IMR-90 (cell line): ENCODE measurements around the gene KCNJ10. TPM values are rescaled to one million over a fixed set of nuclear protein-coding genes. Genes with fewer than 3 reads are reported as not detected.

ENCODE experiments used
- ATAC-seq: fragments of 200-7000 bp; cut with Tn5 transposase; 2 replicates; pipeline ENCODE4 v1.9.1; 2020; ENCODE audit warnings: low read depth, mild to moderate bottlenecking, moderate library complexity
- BruUV-seq: library from RNA; stranded (reverse); fragments of 400-500 nt; replicated peaks from 2 replicates; lab custom pipeline; 2021; lab: Mats Ljungman, UMichigan
- CTCF ChIA-PET: fragments of 300-600 bp; formaldehyde crosslinking; extraction: SDS; loops from one replicate; lab custom pipeline; 2021; ENCODE audit warnings: antibody characterized with exemption; lab: Yijun Ruan, JAX
- POLR2A ChIA-PET: fragments of 300-600 bp; sonication (Branson Sonifier 250); formaldehyde crosslinking; loops from one replicate; lab custom pipeline; 2022; ENCODE audit warnings: antibody characterized with exemption; ENCODE audit not compliant: unreplicated experiment; lab: Charles Lee
- DNase-seq: peaks from one replicate; pipeline ENCODE4 v3.0.0; 2013
- H2AFZ ChIP-seq: replicated peaks from 2 replicates; pipeline ENCODE3; 2013; ENCODE audit warnings: low read length, mild to moderate bottlenecking; ENCODE audit not compliant: poor library complexity
- H2AK5ac ChIP-seq: 2 replicates; pipeline ENCODE4 v1.6.1; 2013; ENCODE audit warnings: low read depth, low read length, inconsistent platforms
- H2AK9ac ChIP-seq: replicated peaks from 2 replicates; pipeline ENCODE3; 2013; ENCODE audit warnings: mild to moderate bottlenecking, low read depth, low read length, moderate library complexity; ENCODE audit not compliant: poor library complexity
- H2BK120ac ChIP-seq: 2 replicates; pipeline ENCODE4 v1.6.1; 2013; ENCODE audit warnings: low read depth, low read length, inconsistent platforms
- H2BK15ac ChIP-seq: 3 replicates; pipeline ENCODE4 v1.6.1; 2013; ENCODE audit warnings: low read depth, low read length, inconsistent platforms
- H2BK20ac ChIP-seq: 2 replicates; pipeline ENCODE4 v1.6.1; 2013; ENCODE audit warnings: low read depth, mild to moderate bottlenecking, inconsistent platforms, low read length, moderate library complexity
- H2BK5ac ChIP-seq: 2 replicates; pipeline ENCODE4 v1.6.1; 2013; ENCODE audit warnings: mild to moderate bottlenecking, low read depth, low read length, inconsistent platforms; ENCODE audit not compliant: poor library complexity, severe bottlenecking
- H3K14ac ChIP-seq: replicated peaks from 2 replicates; pipeline ENCODE4 v1.6.1; 2013; ENCODE audit warnings: low read depth, low read length, inconsistent platforms
- H3K18ac ChIP-seq: 2 replicates; pipeline ENCODE4 v1.6.1; 2013; ENCODE audit warnings: low read depth, low read length, control low read depth
- H3K23ac ChIP-seq: 2 replicates; pipeline ENCODE4 v1.6.1; 2013; ENCODE audit warnings: low read depth, low read length, inconsistent platforms
- H3K27ac ChIP-seq: 2 replicates; pipeline ENCODE4 v1.5.1; 2013; ENCODE audit warnings: mild to moderate bottlenecking, control low read depth, low read length; ENCODE audit not compliant: insufficient read depth
- H3K27me3 ChIP-seq: 2 replicates; pipeline ENCODE4 v1.6.1; 2013; ENCODE audit warnings: low read length; ENCODE audit not compliant: control insufficient read depth, insufficient read depth
- H3K36me3 ChIP-seq: 2 replicates; pipeline ENCODE4 v1.6.1; 2013; ENCODE audit warnings: low read length, mixed read lengths; ENCODE audit not compliant: control insufficient read depth, insufficient read depth
- H3K4ac ChIP-seq: 2 replicates; pipeline ENCODE4 v1.6.1; 2013; ENCODE audit warnings: low read depth, low read length, inconsistent platforms
- H3K4me1 ChIP-seq: 2 replicates; pipeline ENCODE4 v1.6.1; 2013; ENCODE audit warnings: low read length, mixed read lengths; ENCODE audit not compliant: control insufficient read depth, insufficient read depth
- H3K4me2 ChIP-seq: 2 replicates; pipeline ENCODE4 v1.6.1; 2013; ENCODE audit warnings: low read depth, mild to moderate bottlenecking, control low read depth, low read length, moderate library complexity
- H3K4me3 ChIP-seq: 2 replicates; pipeline ENCODE4 v1.5.1; 2013; ENCODE audit warnings: low read depth, mild to moderate bottlenecking, control low read depth, low read length, moderate library complexity; ENCODE audit not compliant: insufficient read depth
- H3K56ac ChIP-seq: 2 replicates; pipeline ENCODE4 v1.6.1; 2013; ENCODE audit warnings: low read length, inconsistent platforms; ENCODE audit not compliant: insufficient read depth; ENCODE audit errors: extremely low read depth
- H3K79me1 ChIP-seq, 2 experiments: 2 replicates each; pipeline ENCODE4 v1.6.1; 2013; ENCODE audit warnings: low read length in 2 of 2, inconsistent platforms in 1 of 2, low read depth in 1 of 2
- H3K9ac ChIP-seq: 2 replicates; pipeline ENCODE4 v1.6.1; 2013; ENCODE audit warnings: low read depth, low read length, control low read depth
- H3K9me1 ChIP-seq: 2 replicates; pipeline ENCODE4 v1.6.1; 2013; ENCODE audit warnings: low read length, inconsistent platforms; ENCODE audit not compliant: insufficient read depth
- H3K9me3 ChIP-seq: 2 replicates; pipeline ENCODE4 v1.6.1; 2013; ENCODE audit warnings: low read length; ENCODE audit not compliant: control insufficient read depth, insufficient read depth
- H4K20me1 ChIP-seq: 2 replicates; pipeline ENCODE4 v1.6.1; 2013; ENCODE audit warnings: low read length, inconsistent platforms; ENCODE audit not compliant: insufficient read depth
- H4K5ac ChIP-seq: 2 replicates; pipeline ENCODE4 v1.6.1; 2013; ENCODE audit warnings: mild to moderate bottlenecking, low read depth, low read length, control low read depth
- H4K8ac ChIP-seq, 2 experiments: 2 replicates each; pipeline ENCODE4 v1.6.1; 2013; ENCODE audit warnings: low read depth in 2 of 2, low read length in 2 of 2, control low read depth in 1 of 2, inconsistent platforms in 1 of 2
- H4K91ac ChIP-seq: 2 replicates; pipeline ENCODE4 v1.6.1; 2013; ENCODE audit warnings: low read depth, low read length, inconsistent platforms; ENCODE audit not compliant: insufficient read depth
- BHLHE40 ChIP-seq: fragments of 150-350 bp; IDR thresholded peaks from 2 replicates; pipeline ENCODE4 v1.6.1; 2016; ENCODE audit warnings: mild to moderate bottlenecking, low read depth, low read length
- CEBPB ChIP-seq: IDR thresholded peaks from 2 replicates; pipeline ENCODE4 v1.6.1; 2012; ENCODE audit warnings: low read depth, low read length, improper control_type of control experiment
- CHD1 ChIP-seq: IDR thresholded peaks from 2 replicates; pipeline ENCODE4 v1.6.1; 2012; ENCODE audit warnings: low read depth, low read length, improper control_type of control experiment
- CTCF ChIP-seq: conservative IDR thresholded peaks from 2 replicates; pipeline ENCODE4 v1.5.1; 2012; ENCODE audit warnings: mild to moderate bottlenecking, low read depth, low read length, improper control_type of control experiment
- FOS ChIP-seq: fragments of 150-350 bp; IDR thresholded peaks from 2 replicates; pipeline ENCODE4 v1.6.1; 2016; ENCODE audit warnings: low read depth, low read length
- MAFK ChIP-seq: IDR thresholded peaks from 2 replicates; pipeline ENCODE4 v1.6.1; 2012; ENCODE audit warnings: low read depth, low read length, improper control_type of control experiment
- MAZ ChIP-seq: IDR thresholded peaks from 2 replicates; pipeline ENCODE4 v1.6.1; 2012; ENCODE audit warnings: low read depth, mild to moderate bottlenecking, low read length, improper control_type of control experiment, moderate library complexity, borderline replicate concordance
- MXI1 ChIP-seq: IDR thresholded peaks from 2 replicates; pipeline ENCODE4 v1.6.1; 2012; ENCODE audit warnings: low read depth, mild to moderate bottlenecking, low read length, moderate library complexity, borderline replicate concordance
- NFE2L2 ChIP-seq: fragments of 150-350 bp; IDR thresholded peaks from 2 replicates; pipeline ENCODE4 v1.6.1; 2016; ENCODE audit warnings: low read depth, mild to moderate bottlenecking, low read length
- POLR2A ChIP-seq: IDR thresholded peaks from 2 replicates; pipeline ENCODE4 v1.6.1; 2012; ENCODE audit warnings: mild to moderate bottlenecking, low read depth, low read length
- RAD21 ChIP-seq: IDR thresholded peaks from 2 replicates; pipeline ENCODE4 v1.6.1; 2012; ENCODE audit warnings: low read length, improper control_type of control experiment
- RCOR1 ChIP-seq: IDR thresholded peaks from 2 replicates; pipeline ENCODE4 v1.6.1; 2012; ENCODE audit warnings: mild to moderate bottlenecking, low read length, improper control_type of control experiment; ENCODE audit not compliant: insufficient replicate concordance
- RFX5 ChIP-seq: IDR thresholded peaks from 2 replicates; pipeline ENCODE4 v1.8.0; 2012; ENCODE audit warnings: low read depth, mild to moderate bottlenecking, low read length, moderate library complexity
- SMC3 ChIP-seq: fragments of 150-350 bp; IDR thresholded peaks from 2 replicates; pipeline ENCODE4 v1.6.1; 2016; ENCODE audit warnings: low read depth, mild to moderate bottlenecking, antibody characterized with exemption, low read length, moderate library complexity
- WGBS, 2 experiments: methylation state at CpG; one replicate each; pipeline versions ENCODE4 v1.1.5 to v1.1.7; 2013; ENCODE audit warnings: missing lambda C conversion rate in 2 of 2; ENCODE audit not compliant: insufficient read length in 1 of 2; ENCODE audit errors: extremely low coverage in 2 of 2; 5-methylcytosine and 5-hydroxymethylcytosine counted together
- dilution Hi-C: fragments of 300-500 bp; cut with HindIII; formaldehyde crosslinking; loops from one replicate; pipeline ENCODE4 v1.14.3; 2018; ENCODE audit warnings: low sequenced_read_pairs; ENCODE audit not compliant: unreplicated experiment
- in situ Hi-C: fragments of 300-500 bp; cut with MboI; formaldehyde crosslinking; loops from 3 replicates; pipeline ENCODE4 v1.14.3; 2019; ENCODE audit warnings: low sequenced_read_pairs, inconsistent platforms, mixed read lengths
- intact Hi-C: fragments of 100-400 bp; cut with micrococcal nuclease; formaldehyde crosslinking; loops from 2 replicates; pipeline ENCODE4 v1.10.0; 2022
- polyA plus RNA-seq, 3 experiments: library from polyadenylated mRNA; depleted of rRNA; stranded (reverse); fragments of >200 nt; gene quantifications; 2 replicates each; pipeline ENCODE4 v1.2.3, GENCODE V29; 2012; ENCODE audit warnings: low replicate concordance in 1 of 3
- total RNA-seq: library from RNA; depleted of rRNA; stranded (reverse); fragments of >200 nt; gene quantifications from 2 replicates; pipeline ENCODE4 v1.2.3, GENCODE V29; 2012
- TF ChIP-seq, protein P1 (sequence below): fragments of 150-350 bp; IDR thresholded peaks from 2 replicates; pipeline ENCODE4 v1.6.1; 2016; ENCODE audit warnings: low read depth, mild to moderate bottlenecking, low read length, moderate library complexity, borderline replicate concordance
- TF ChIP-seq, protein P2 (sequence below): fragments of 150-350 bp; IDR thresholded peaks from 2 replicates; pipeline ENCODE4 v1.6.1; 2017; ENCODE audit warnings: mild to moderate bottlenecking, antibody characterized with exemption, low read length, low read depth

KCNJ10 gene
- total and polyA plus RNA-seq, 2 of the 4 experiments (the other 2 are of a cell fraction): not detected

DNA sequence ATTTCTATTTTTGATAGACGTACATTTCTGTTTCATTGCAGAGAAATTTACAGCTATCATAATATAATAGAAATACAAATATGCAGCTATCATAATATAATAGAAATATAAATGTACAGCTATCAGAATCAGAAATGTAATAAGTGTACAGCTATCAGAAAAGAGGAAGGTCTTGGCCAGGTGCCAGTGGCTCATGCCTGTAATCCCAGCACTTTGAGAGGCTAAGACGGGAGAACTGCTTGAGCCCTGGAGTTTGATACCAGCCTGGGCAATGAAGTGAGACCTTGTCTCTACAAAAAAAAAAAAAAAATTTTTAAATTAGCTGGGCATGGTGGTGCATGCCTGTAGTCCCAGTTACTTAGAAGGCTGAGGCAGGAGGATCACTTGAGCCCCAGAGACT is 76.0 kb downstream of the KCNJ10 start:
- Histone ChIP-seq H3K18ac (no peak overlapping the region), H3K4me1 (peaks cover 2% of the 10 kb centered on the region; the same call in 1 of the 2 replicates), H3K9me3 (no peaks in the 10 kb centered on the region), H3K27ac (no peak overlapping the region), H3K4me2 (no peak overlapping the region), H2AK9ac (no peak overlapping the region), H4K8ac (no peak overlapping the region), H3K9ac (no peak overlapping the region), H2AK5ac (no peak overlapping the region), H3K79me1 (no peaks in the 10 kb centered on the region), H4K5ac (no peak overlapping the region), H3K36me3 (no peaks in the 10 kb centered on the region), H3K14ac (no peak overlapping the region), H2AFZ (no peak overlapping the region), H2BK5ac (no peak overlapping the region), H2BK120ac (no peak overlapping the region), H3K23ac (no peak overlapping the region), H3K4me3 (no peak overlapping the region), H2BK20ac (no peak overlapping the region), H3K9me1 (no peaks in the 10 kb centered on the region), H3K27me3 (no peaks in the 10 kb centered on the region; the same call in 1 of the 2 replicates), H3K4ac (no peak overlapping the region), H2BK15ac (no peak overlapping the region), H4K91ac (no peak overlapping the region), H4K20me1 (no peaks in the 10 kb centered on the region), H3K56ac (no peak overlapping the region)
- in situ Hi-C loops (no loop called here), dilution Hi-C loops (no loop called here), intact Hi-C loops (no loop called here)
- ChIA-PET CTCF (interaction anchor here (0.7 to 1.7 kb wide), 2 partner anchors 12 to 13 kb away, joined by 3 to 9 read pairs; no protein-coding TSS in a partner anchor), POLR2A (no interaction called here)
- no TSS peak for BruUV-seq
- WGBS, 2 experiments: no CpG with 5 or more reads among the region's 2 CpGs
- TF ChIP-seq, protein P1, sequence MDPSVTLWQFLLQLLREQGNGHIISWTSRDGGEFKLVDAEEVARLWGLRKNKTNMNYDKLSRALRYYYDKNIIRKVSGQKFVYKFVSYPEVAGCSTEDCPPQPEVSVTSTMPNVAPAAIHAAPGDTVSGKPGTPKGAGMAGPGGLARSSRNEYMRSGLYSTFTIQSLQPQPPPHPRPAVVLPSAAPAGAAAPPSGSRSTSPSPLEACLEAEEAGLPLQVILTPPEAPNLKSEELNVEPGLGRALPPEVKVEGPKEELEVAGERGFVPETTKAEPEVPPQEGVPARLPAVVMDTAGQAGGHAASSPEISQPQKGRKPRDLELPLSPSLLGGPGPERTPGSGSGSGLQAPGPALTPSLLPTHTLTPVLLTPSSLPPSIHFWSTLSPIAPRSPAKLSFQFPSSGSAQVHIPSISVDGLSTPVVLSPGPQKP: no peak
- no peak for TF ChIP-seq CEBPB
- TF ChIP-seq POLR2A: no peak
- no peak for TF ChIP-seq NFE2L2
- TF ChIP-seq CTCF: no peak
- no peak for TF ChIP-seq MAFK
- no peak for TF ChIP-seq BHLHE40
- no peak for TF ChIP-seq MXI1
- no peak for TF ChIP-seq RAD21
- no peak for TF ChIP-seq MAZ
- TF ChIP-seq RCOR1: no peak
- TF ChIP-seq FOS: no peak
- TF ChIP-seq RFX5: no peak
- TF ChIP-seq CHD1: no peak
- no peak for TF ChIP-seq SMC3
- TF ChIP-seq, protein P2, sequence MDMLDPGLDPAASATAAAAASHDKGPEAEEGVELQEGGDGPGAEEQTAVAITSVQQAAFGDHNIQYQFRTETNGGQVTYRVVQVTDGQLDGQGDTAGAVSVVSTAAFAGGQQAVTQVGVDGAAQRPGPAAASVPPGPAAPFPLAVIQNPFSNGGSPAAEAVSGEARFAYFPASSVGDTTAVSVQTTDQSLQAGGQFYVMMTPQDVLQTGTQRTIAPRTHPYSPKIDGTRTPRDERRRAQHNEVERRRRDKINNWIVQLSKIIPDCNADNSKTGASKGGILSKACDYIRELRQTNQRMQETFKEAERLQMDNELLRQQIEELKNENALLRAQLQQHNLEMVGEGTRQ: no peak
- ATAC-seq (no peak), DNase-seq (no peak)
